ENCODE measurements around the gene ADAMTS16. TPM values are rescaled to one million over a fixed set of nuclear protein-coding genes. Genes with fewer than 3 reads are reported as not detected.

The ADAMTS16 gene
- total and polyA plus RNA-seq, 2 experiments from 2014 or later = 2.8 to 15.4 TPM

DNA sequence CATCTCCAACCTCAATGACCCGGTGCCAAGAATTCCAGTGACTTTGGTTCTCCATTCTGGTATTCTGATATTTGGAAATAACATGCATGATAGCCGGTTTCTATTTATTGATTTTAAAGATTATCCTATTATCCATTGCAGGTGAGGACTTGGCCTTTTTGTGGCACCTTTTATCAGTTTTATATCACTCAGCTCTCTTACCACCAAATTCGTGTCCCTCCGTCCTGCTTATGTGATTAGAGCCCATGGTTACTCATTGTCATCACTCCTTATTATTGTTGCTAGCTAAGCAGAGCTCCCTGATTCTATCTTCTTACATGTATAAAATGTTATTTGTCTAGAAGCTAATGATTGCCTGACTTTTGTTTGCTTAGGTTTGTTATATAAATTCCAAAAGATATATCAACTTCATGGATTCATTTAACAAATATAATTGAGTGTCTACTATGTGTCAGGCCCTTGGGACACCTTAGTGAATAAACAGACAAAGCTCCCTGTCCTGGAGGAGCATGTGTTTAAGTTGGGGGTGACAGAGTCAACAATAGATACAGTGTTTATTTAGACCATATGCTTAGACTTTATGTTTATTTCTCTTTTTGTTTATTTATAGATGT is 138.2 kb downstream of the ADAMTS16 start:
- DNase-seq (ENCODE audit: low spot score) = no peak

DNA sequence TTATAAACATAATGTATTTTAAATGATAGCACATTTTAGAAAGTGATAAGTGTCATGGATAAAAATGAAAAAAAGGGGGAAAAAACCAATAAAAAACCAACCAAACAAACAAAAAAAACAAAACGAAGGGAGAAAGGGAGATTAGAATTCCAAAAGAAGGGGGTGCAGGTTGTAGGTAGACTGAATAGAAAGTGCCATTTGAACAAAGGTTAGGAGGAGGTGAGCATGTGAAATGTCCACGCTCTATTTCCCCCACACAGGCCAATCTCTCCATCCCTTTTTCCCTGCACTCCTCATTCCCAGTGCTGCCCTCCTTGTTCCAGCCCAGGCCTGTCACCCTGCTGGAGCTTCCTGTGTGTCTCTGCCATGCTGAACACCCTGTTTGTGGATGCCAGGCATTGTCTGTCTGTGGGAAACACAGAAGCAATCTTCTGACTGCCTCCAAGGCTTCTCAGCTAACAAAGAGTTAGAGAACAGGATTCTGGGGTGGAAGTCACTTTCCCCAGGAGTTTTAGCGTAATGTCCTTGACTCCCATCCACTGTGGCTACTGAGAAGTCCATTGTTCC is 138.8 kb downstream of the ADAMTS16 start:
- no peak overlapping the region for H3K4me2 ChIP-seq

More for the DNA sequence above, 138.2 kb downstream of the ADAMTS16 start:
- Mint-ChIP-seq H3K27ac (no peak overlapping the region), H3K36me3 (ENCODE audit: low read depth) (peaks cover 3% of the 10 kb centered on the region; the same call in 2 of the 3 replicates), H3K4me1 (peaks cover 25% of the 10 kb centered on the region), H3K4me3 (no peak overlapping the region), H3K27me3 (ENCODE audit: insufficient read depth, low read depth, poor library complexity) (peaks cover 2% of the 10 kb centered on the region), H3K9me3 (peaks cover 2% of the 10 kb centered on the region; the same call in 1 of the 3 replicates)
- Histone ChIP-seq H3K9me2 (ENCODE audit: insufficient read depth) (no peaks in the 10 kb centered on the region), H3K4me2 (no peak overlapping the region), H3K4me3 (no peak overlapping the region), H4K20me1 (replicated peaks; ENCODE audit: insufficient read depth) (no peaks in the 10 kb centered on the region), H3K36me3 (ENCODE audit: insufficient read depth) (no peaks in the 10 kb centered on the region), H3K27me3 (ENCODE audit: insufficient read depth) (no peaks in the 10 kb centered on the region), H3K27ac (ENCODE audit: low read depth) (no peak overlapping the region), H3K4me1 (ENCODE audit: insufficient read depth) (peaks cover 5% of the 10 kb centered on the region; the same call in 1 of the 2 replicates), H3K79me2 (replicated peaks; ENCODE audit: insufficient read depth) (no peaks in the 10 kb centered on the region), H2AFZ (no peak overlapping the region), H3F3A (replicated peaks; ENCODE audit: low read depth) (no peaks in the 10 kb centered on the region)
- no peak for ATAC-seq
- TF ChIP-seq, protein P1, sequence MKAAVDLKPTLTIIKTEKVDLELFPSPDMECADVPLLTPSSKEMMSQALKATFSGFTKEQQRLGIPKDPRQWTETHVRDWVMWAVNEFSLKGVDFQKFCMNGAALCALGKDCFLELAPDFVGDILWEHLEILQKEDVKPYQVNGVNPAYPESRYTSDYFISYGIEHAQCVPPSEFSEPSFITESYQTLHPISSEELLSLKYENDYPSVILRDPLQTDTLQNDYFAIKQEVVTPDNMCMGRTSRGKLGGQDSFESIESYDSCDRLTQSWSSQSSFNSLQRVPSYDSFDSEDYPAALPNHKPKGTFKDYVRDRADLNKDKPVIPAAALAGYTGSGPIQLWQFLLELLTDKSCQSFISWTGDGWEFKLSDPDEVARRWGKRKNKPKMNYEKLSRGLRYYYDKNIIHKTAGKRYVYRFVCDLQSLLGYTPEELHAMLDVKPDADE (IDR thresholded peaks at IDR 0.05) = no peak
- TF ChIP-seq, protein P2, sequence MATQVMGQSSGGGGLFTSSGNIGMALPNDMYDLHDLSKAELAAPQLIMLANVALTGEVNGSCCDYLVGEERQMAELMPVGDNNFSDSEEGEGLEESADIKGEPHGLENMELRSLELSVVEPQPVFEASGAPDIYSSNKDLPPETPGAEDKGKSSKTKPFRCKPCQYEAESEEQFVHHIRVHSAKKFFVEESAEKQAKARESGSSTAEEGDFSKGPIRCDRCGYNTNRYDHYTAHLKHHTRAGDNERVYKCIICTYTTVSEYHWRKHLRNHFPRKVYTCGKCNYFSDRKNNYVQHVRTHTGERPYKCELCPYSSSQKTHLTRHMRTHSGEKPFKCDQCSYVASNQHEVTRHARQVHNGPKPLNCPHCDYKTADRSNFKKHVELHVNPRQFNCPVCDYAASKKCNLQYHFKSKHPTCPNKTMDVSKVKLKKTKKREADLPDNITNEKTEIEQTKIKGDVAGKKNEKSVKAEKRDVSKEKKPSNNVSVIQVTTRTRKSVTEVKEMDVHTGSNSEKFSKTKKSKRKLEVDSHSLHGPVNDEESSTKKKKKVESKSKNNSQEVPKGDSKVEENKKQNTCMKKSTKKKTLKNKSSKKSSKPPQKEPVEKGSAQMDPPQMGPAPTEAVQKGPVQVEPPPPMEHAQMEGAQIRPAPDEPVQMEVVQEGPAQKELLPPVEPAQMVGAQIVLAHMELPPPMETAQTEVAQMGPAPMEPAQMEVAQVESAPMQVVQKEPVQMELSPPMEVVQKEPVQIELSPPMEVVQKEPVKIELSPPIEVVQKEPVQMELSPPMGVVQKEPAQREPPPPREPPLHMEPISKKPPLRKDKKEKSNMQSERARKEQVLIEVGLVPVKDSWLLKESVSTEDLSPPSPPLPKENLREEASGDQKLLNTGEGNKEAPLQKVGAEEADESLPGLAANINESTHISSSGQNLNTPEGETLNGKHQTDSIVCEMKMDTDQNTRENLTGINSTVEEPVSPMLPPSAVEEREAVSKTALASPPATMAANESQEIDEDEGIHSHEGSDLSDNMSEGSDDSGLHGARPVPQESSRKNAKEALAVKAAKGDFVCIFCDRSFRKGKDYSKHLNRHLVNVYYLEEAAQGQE (IDR thresholded peaks at IDR 0.05; ENCODE audit: unreplicated experiment) = no peak

More for the DNA sequence above, 138.8 kb downstream of the ADAMTS16 start:
- Histone ChIP-seq H3K4me1 (ENCODE audit: insufficient read depth) (peaks cover 5% of the 10 kb centered on the region; the same call in 1 of the 2 replicates), H3F3A (replicated peaks; ENCODE audit: low read depth) (no peaks in the 10 kb centered on the region), H3K4me3 (no peak overlapping the region), H4K20me1 (replicated peaks; ENCODE audit: insufficient read depth) (no peaks in the 10 kb centered on the region), H2AFZ (no peak overlapping the region), H3K27me3 (ENCODE audit: insufficient read depth) (no peaks in the 10 kb centered on the region), H3K36me3 (ENCODE audit: insufficient read depth) (no peaks in the 10 kb centered on the region), H3K79me2 (replicated peaks; ENCODE audit: insufficient read depth) (no peaks in the 10 kb centered on the region), H3K27ac (ENCODE audit: low read depth) (no peak overlapping the region), H3K9me2 (ENCODE audit: insufficient read depth) (no peaks in the 10 kb centered on the region)
- ATAC-seq (no peak; the same call in 2 of the 3 replicates), DNase-seq (ENCODE audit: low spot score) (no peak)
- TF ChIP-seq, protein P1 (IDR thresholded peaks at IDR 0.05) = no peak
- TF ChIP-seq EZH2 (IDR thresholded peaks at IDR 0.05; ENCODE audit: low read depth, unreplicated experiment) = no peak
- Mint-ChIP-seq H3K27ac (no peak overlapping the region), H3K36me3 (ENCODE audit: low read depth) (peaks cover 4% of the 10 kb centered on the region; the same call in 2 of the 3 replicates), H3K9me3 (peaks cover 2% of the 10 kb centered on the region; the same call in 1 of the 3 replicates), H3K27me3 (ENCODE audit: insufficient read depth, low read depth, poor library complexity) (peaks cover 2% of the 10 kb centered on the region), H3K4me1 (peaks cover 25% of the 10 kb centered on the region), H3K4me3 (no peak overlapping the region)
